GM15510 (cell line): ENCODE data around the gene NELFE.

Experiments used
- POLR2A ChIP-seq: IDR thresholded peaks from 3 replicates; pipeline ENCODE4 v1.6.1; 2011; ENCODE audit warnings: borderline replicate concordance; ENCODE audit not compliant: insufficient read length; ENCODE audit errors: extremely low read depth

The NELFE gene

GRCh38 chr6:31919624-31920303, 39.0 kb downstream of the NELFE start:
- no peak for TF ChIP-seq POLR2A

DNA sequence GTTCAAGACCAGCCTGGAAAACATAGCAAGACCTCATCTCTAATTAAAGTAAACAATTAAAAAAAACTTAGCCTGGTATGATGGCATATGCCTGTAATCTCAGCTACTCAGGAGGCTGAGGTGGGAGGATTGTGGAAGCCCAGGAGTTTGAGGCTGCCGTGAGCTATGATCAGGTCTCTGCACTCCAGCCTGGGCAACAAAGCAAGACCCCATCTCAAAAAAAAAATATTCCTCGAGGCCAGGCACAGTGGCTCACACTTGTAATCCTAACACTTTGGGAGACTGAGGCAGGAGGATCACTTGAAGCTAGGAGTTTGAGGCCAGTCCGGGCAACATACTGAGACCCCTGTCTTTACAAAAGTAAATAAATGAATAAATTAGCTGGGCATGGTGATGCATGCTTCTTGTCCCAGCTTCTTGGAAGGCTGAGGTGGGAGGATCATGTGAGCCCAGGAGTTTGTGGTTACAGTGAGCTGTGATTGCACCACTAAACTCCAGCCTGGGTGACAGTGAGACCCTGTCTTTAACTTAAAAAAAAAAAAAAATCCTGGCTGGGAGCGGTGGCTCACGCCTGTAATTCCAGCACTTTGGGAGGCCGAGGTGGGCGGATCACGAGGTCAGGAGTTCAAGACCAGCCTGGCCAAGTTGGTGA, 40.6 kb downstream of the NELFE start:
- no peak for TF ChIP-seq POLR2A

DNA sequence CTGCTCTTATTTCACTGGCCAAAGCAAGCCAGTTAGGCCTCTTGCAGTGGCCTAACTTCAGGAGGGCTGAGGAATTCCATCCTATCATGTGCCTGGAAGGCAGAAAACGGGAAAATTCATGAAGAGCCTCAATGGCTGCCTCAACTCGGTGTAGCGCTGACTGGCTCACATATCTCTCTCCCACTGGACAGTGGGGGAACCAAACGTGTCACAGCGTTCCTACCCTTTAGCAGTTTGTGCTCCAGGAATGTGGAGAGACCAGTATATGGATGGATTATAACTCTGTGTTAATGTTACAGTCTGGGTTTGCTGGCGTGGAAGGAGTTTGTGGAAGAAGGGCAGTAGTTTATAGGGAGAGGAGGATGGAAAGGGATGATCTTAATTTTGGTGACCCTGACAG, 43.0 kb downstream of the NELFE start:
- no peak for TF ChIP-seq POLR2A

DNA sequence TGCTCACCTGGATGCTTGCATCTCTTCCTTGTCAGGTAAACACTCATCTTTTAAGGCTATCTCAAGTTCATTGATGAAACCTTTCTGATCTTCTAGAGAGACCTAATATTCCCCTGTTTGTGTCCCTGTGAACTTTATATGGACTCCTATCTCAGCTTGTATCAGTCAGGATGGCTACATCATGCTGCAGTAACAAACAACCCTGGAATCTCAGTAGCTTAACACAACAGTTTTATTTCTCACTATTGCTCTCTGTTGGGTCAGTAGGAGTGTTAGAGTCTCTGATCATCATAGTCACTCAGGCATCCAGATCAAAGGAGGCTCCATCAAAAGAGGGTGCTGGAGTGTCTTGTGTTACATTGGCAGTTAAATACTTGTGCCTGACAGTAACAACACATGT, 43.4 kb downstream of the NELFE start:
- no peak for TF ChIP-seq POLR2A

GRCh38 chr6:31911826-31912585, 46.8 kb downstream of the NELFE start:
- no peak for TF ChIP-seq POLR2A

DNA sequence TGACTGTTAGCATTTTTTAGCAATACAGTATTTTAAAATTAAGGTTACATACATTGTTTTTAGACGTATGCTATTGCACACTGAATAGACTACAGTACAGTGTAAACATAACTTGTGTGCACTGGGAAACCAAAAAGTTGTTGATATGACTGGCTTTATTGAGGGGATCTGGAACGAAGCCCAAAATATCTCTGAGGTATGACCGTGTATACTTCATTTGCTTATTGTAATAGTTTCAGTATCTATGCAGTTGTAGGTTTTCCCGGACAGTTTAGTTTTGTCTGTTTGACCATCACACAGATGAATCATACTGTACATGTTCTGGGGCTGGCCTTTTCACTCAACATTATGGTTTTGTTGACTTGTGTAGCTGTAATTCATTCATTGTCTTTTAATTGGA, 50.0 kb downstream of the NELFE start:
- no peak for TF ChIP-seq POLR2A

DNA sequence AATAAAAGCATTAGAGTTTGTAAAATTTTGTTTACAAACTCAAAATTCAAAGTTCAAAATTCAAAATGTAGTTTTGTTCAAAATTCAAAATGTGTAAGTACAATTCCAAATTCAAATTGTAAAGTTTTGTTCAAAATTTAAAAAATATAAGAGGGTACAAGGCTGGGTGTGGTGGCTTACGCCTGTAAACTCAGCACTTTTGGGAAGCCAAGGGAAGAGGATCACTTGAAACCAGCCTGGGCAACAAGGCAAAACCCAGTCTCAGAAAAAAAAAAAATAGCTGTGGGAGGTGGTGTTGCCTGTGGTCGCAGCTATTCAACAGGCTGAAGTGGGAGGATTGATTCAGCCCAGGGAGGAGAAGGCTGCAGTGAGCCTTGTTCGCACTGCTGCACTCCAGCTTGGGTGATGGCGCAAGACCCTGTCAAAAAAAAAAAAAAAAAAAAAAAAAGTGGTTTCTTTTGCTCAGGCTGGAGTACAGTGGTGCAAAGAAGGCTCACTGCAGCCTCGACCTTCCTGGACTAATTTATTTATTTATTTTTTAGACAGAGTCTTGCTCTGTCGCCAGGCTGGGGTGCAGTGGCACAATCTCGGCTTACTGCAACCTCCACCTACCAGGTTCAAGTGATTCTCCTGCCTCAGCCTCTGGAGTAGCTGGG, 51.5 kb downstream of the NELFE start:
- TF ChIP-seq POLR2A: no peak

- TF ChIP-seq POLR2A: no peak
These were observed 52.6 kb downstream of the NELFE start for GRCh38 chr6:31906122-31906521.

DNA sequence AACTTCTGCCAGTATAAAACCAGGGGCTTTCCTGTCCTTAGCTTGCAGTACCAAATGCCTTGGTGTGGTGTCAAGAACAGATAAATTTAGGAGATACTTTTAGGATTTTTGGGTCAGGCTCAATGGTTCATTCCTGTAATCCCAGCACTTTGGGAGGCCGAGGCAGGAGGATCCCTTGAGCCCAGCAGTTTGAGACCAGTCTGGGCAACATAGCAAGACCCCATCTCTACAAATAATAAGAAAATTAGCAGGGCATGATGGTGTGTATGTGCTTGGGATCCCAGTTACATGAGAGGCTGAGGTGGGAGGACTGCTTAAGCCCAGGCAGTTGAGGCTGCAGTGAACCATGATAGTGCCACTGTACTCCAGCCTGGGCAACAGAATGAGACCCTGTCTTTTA, 53.7 kb downstream of the NELFE start:
- no peak for TF ChIP-seq POLR2A

DNA sequence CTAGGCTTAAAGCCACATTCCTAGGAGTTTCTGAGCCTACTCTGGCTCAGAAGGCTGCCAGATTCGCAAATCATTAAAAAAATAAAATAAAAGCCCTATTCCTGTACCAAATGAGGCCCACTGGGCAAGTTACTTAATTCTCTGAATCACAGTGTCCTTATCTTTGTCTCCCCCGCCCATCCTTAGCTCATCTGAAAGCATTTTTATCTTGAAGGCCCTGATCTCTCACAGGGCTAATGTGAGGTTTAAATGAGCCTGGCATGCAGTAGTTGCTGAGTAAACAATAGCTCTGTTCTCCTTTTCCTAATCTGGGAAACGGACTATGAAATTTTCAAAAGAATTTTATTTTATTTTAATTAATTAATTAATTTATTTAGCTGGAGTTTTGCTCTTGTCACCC, 54.8 kb downstream of the NELFE start:
- TF ChIP-seq POLR2A: no peak
